ENCODE measurements around the gene B4GALT1.

- TF ChIP-seq CTCF (IDR thresholded peaks at IDR 0.05) (no peak), POLR2A (IDR thresholded peaks at IDR 0.05) (no peak), POLR2AphosphoS5 (IDR thresholded peaks at IDR 0.05) (no peak), EP300 (IDR thresholded peaks at IDR 0.05; ENCODE audit: low read depth) (no peak)
Observed at GRCh38 chr9:33131790-33132772, 35.1 kb downstream of the B4GALT1 start.

All from transverse colon (tissue), 4 donors.